Endodermal cell (in vitro differentiated cells): ENCODE results near the gene PXDN. TPM values are rescaled to one million over a fixed set of nuclear protein-coding genes. Genes with fewer than 3 reads are reported as not detected.

Source experiments
- DNase-seq: peaks from one replicate; pipeline ENCODE4 v3.0.0-alpha.2; 2017
- H3K27ac ChIP-seq: 2 replicates; pipeline ENCODE4 v1.5.1; 2013; ENCODE audit warnings: mild to moderate bottlenecking, low read depth, low read length, moderate library complexity
- H3K27me3 ChIP-seq: 2 replicates; pipeline ENCODE4 v1.6.1; 2013; ENCODE audit warnings: mild to moderate bottlenecking, low read length, moderate library complexity; ENCODE audit not compliant: insufficient read depth, control insufficient read depth, poor library complexity, severe bottlenecking
- H3K36me3 ChIP-seq: 2 replicates; pipeline ENCODE4 v1.7.0; 2013; ENCODE audit warnings: mild to moderate bottlenecking, low read length, moderate library complexity; ENCODE audit not compliant: control insufficient read depth, insufficient read depth
- H3K4me1 ChIP-seq: one replicate; pipeline ENCODE4 v1.7.0; 2013; ENCODE audit warnings: low read length; ENCODE audit not compliant: control insufficient read depth, insufficient read depth
- H3K4me3 ChIP-seq: 2 replicates; pipeline ENCODE4 v1.5.1; 2013; ENCODE audit warnings: mild to moderate bottlenecking, low read length, moderate library complexity
- H3K9ac ChIP-seq: 2 replicates; pipeline ENCODE4 v1.6.1; 2013; ENCODE audit warnings: mild to moderate bottlenecking, low read length, moderate library complexity; ENCODE audit not compliant: poor library complexity, severe bottlenecking; ENCODE audit errors: extremely low read depth
- H3K9me3 ChIP-seq: 2 replicates; pipeline ENCODE4 v1.6.1; 2013; ENCODE audit warnings: mild to moderate bottlenecking, low read length, moderate library complexity; ENCODE audit not compliant: control insufficient read depth
- H3K27ac Mint-ChIP-seq: 2 replicates; pipeline ENCODE4 v1.8.0; 2020; ENCODE audit warnings: mixed read lengths
- H3K27me3 Mint-ChIP-seq: 2 replicates; pipeline ENCODE4 v1.8.0; 2021; ENCODE audit warnings: mild to moderate bottlenecking, mixed read lengths; ENCODE audit not compliant: insufficient read depth
- H3K36me3 Mint-ChIP-seq: 2 replicates; pipeline ENCODE4 v1.8.0; 2020; ENCODE audit warnings: low read depth, mixed read lengths
- H3K4me1 Mint-ChIP-seq: 2 replicates; pipeline ENCODE4 v1.8.0; 2020; ENCODE audit warnings: mixed read lengths
- H3K4me3 Mint-ChIP-seq: 2 replicates; pipeline ENCODE4 v1.8.0; 2020; ENCODE audit warnings: mild to moderate bottlenecking, moderate library complexity, mixed read lengths
- H3K9me3 Mint-ChIP-seq: 2 replicates; pipeline ENCODE4 v1.8.0; 2020; ENCODE audit warnings: mild to moderate bottlenecking, mixed read lengths
- WGBS, 2 experiments: methylation state at CpG; one replicate each; pipeline versions ENCODE4 v1.1.5 to v1.1.7; 2013; ENCODE audit warnings: missing lambda C conversion rate in 2 of 2, mixed read lengths in 1 of 2; ENCODE audit not compliant: insufficient coverage in 1 of 2, insufficient read length in 1 of 2; 5-methylcytosine and 5-hydroxymethylcytosine counted together
- total RNA-seq, 2 donors: library from RNA; stranded (reverse); fragmentation: NEBNext Ultra II Directional in 1 of 2; extraction: Animal tissue kit (Norgen Biotek cat#: 25700) in 1 of 2; gene quantifications; 2 replicates in 1 of 2; 3 replicates in 1 of 2; pipeline ENCODE4 v1.2.1, GENCODE V29; 2021
- TF ChIP-seq, protein P1 (sequence below): fragments of 200-600 bp; sonication (generic); conservative IDR thresholded peaks from 2 replicates; pipeline ENCODE4 v1.5.0; 2021; ENCODE audit warnings: antibody characterized with exemption, mild to moderate bottlenecking

Gene PXDN
- total RNA-seq, 2 donors from 2014 or later, result 212 to 247 TPM

DNA sequence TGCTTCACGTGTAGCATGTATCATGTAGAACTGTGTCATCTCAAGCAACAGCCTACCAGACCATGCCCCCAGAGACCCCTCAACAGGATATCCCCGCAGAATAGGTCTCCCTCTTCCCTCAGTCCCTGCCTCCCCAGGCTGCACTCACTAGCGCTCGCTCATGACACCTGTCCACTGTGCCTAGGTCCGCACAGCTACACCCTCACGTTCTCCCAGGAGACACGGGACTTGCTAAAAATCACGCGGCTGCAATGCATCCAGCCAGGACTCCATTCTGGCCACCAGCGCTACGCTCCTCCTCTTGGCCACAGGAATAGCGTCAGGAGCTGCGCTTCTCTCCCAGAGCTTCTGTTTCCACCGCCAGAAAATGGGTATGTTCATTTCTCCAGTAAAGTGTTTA lies 2.5 kb downstream of the PXDN start:
- Histone ChIP-seq H3K9ac (no peak overlapping the region), H3K4me1 (peaks cover 3% of the 10 kb centered on the region), H3K36me3 (peaks cover 20% of the 10 kb centered on the region), H3K9me3 (no peaks in the 10 kb centered on the region), H3K27me3 (no peaks in the 10 kb centered on the region), H3K27ac (no peak overlapping the region), H3K4me3 (peak overlapping the region; percentile 84)
- peak; percentile 41 for DNase-seq
- Mint-ChIP-seq H3K4me1 (peaks cover 24% of the 10 kb centered on the region), H3K27ac (no peak overlapping the region), H3K27me3 (peaks cover 19% of the 10 kb centered on the region), H3K9me3 (no peaks in the 10 kb centered on the region), H3K4me3 (peak overlapping the region; percentile 89), H3K36me3 (peaks cover 20% of the 10 kb centered on the region)
- 92 to 98% methylated on average over 13 to 14 of the region's 14 CpGs for WGBS, 2 experiments
- TF ChIP-seq, protein P1, sequence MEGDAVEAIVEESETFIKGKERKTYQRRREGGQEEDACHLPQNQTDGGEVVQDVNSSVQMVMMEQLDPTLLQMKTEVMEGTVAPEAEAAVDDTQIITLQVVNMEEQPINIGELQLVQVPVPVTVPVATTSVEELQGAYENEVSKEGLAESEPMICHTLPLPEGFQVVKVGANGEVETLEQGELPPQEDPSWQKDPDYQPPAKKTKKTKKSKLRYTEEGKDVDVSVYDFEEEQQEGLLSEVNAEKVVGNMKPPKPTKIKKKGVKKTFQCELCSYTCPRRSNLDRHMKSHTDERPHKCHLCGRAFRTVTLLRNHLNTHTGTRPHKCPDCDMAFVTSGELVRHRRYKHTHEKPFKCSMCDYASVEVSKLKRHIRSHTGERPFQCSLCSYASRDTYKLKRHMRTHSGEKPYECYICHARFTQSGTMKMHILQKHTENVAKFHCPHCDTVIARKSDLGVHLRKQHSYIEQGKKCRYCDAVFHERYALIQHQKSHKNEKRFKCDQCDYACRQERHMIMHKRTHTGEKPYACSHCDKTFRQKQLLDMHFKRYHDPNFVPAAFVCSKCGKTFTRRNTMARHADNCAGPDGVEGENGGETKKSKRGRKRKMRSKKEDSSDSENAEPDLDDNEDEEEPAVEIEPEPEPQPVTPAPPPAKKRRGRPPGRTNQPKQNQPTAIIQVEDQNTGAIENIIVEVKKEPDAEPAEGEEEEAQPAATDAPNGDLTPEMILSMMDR, result no peak

- Mint-ChIP-seq H3K27me3 (peaks cover 10% of the 10 kb centered on the region), H3K4me1 (peaks cover 26% of the 10 kb centered on the region), H3K27ac (no peak overlapping the region), H3K4me3 (peak overlapping the region; percentile 26), H3K36me3 (peaks cover 24% of the 10 kb centered on the region), H3K9me3 (peaks cover 4% of the 10 kb centered on the region)
- Histone ChIP-seq H3K27ac (no peak overlapping the region), H3K9me3 (peaks cover 5% of the 10 kb centered on the region), H3K9ac (no peak overlapping the region), H3K36me3 (peaks cover 22% of the 10 kb centered on the region), H3K4me1 (peaks cover 3% of the 10 kb centered on the region), H3K4me3 (no peak overlapping the region), H3K27me3 (no peaks in the 10 kb centered on the region)
- WGBS, 2 experiments, result 80 to 85% methylated on average over 12 to 23 of the region's 24 CpGs
- TF ChIP-seq, protein P1, result no peak
- peak; percentile 46 for DNase-seq
Measured at GRCh38 chr2:1740716-1741589, 3.4 kb downstream of the PXDN start.

GRCh38 chr2:1739961-1740715 lies 4.2 kb downstream of the PXDN start:
- Mint-ChIP-seq H3K27me3 (peaks cover 2% of the 10 kb centered on the region), H3K36me3 (peaks cover 33% of the 10 kb centered on the region), H3K9me3 (peaks cover 12% of the 10 kb centered on the region), H3K27ac (no peak overlapping the region), H3K4me1 (peaks cover 26% of the 10 kb centered on the region), H3K4me3 (no peak overlapping the region)
- Histone ChIP-seq H3K27ac (no peak overlapping the region), H3K4me3 (no peak overlapping the region), H3K9me3 (peaks cover 13% of the 10 kb centered on the region), H3K4me1 (peaks cover 3% of the 10 kb centered on the region), H3K27me3 (no peaks in the 10 kb centered on the region), H3K36me3 (peaks cover 29% of the 10 kb centered on the region), H3K9ac (no peak overlapping the region)
- WGBS, 2 experiments, result 87 to 93% methylated on average over 8 to 22 of the region's 22 CpGs
- peak; percentile 42 for DNase-seq
- TF ChIP-seq, protein P1, result no peak
